H1 (cell line): ENCODE data around the gene CCNY. TPM values are rescaled to one million over a fixed set of nuclear protein-coding genes. Genes with fewer than 3 reads are reported as not detected.

Experiments used
- ATF2 ChIP-seq: IDR thresholded peaks from 2 replicates; pipeline ENCODE4 v1.6.1; 2012; ENCODE audit warnings: low read length, inconsistent platforms
- CHD7 ChIP-seq: fragments of 300-600 bp; sonication (generic); IDR thresholded peaks from 2 replicates; pipeline ENCODE4 v1.7.1; 2012; ENCODE audit warnings: low read length, moderate library complexity, mild to moderate bottlenecking, inconsistent platforms; ENCODE audit not compliant: insufficient replicate concordance
- CTCF ChIP-seq, 3 experiments: IDR thresholded peaks; 1 replicate in 2 of 3; 2 replicates in 1 of 3; pipeline versions ENCODE4 v1.5.1 to v1.6.1; 2011; ENCODE audit warnings: low read length in 3 of 3, mild to moderate bottlenecking in 3 of 3, inconsistent platforms in 2 of 3, low read depth in 1 of 3, moderate library complexity in 1 of 3; ENCODE audit not compliant: insufficient read depth in 1 of 3; ENCODE audit errors: control extremely low read depth in 1 of 3
- RNF2 ChIP-seq: fragments of 200-900, 300-1000 bp; sonication (generic); IDR thresholded peaks from 2 replicates; pipeline ENCODE4 v1.7.1; 2016; ENCODE audit warnings: borderline replicate concordance, low read depth, mild to moderate bottlenecking, antibody characterized with exemption, low read length; ENCODE audit not compliant: poor library complexity, severe bottlenecking; ENCODE audit errors: missing control alignments
- polyA plus RNA-seq, 7 experiments: library from polyadenylated mRNA; depleted of rRNA in 3 of 7; stranded (reverse) in 5 of 7; unstranded in 2 of 7; fragments of >200 nt in 5 of 7; fragments of 200-250 nt in 2 of 7; gene quantifications; 1 replicate in 5 of 7; 2 replicates in 1 of 7; 4 replicates in 1 of 7; pipeline versions ENCODE4 v1.2.1 to v1.2.3, GENCODE V29; 2011 to 2013; ENCODE audit warnings: missing spikeins in 2 of 7, mixed read lengths in 2 of 7
- total RNA-seq: library from RNA; stranded (reverse); fragmentation: NEBNext Ultra II Directional; extraction: Animal tissue kit (Norgen Biotek cat#: 25700); gene quantifications from 2 replicates; pipeline ENCODE4 v1.2.1, GENCODE V29; 2021

CCNY gene
- total and polyA plus RNA-seq, 2 of the 8 experiments (the other 6 are each of a cell fraction or from before 2014, with no cell fraction given), result 25.3 to 68.2 TPM

- TF ChIP-seq CTCF (IDR thresholded peaks at IDR 0.05; ENCODE audit: control extremely low read depth in 1 of 3, insufficient read depth in 1 of 3, low read depth in 1 of 3, low read length in 3 of 3) (no peak), RNF2 (no peak), ATF2 (no peak), CHD7 (no peak)
- TF ChIP-seq, all 59 proteins: peak for 0
These were observed 200.5 kb downstream of the CCNY start (continued) for GRCh38 chr10:35536789-35537188.
